GM21367 (cell line): ENCODE measurements around the gene SLC43A3.
A peak's percentile ranks its signal among the peaks of the same experiment; 100 is the strongest.

Experiments
- ATAC-seq: cut with Tn5 transposase; IDR thresholded peaks from one replicate; pipeline ENCODE4 v1.9.1; 2021; ENCODE audit not compliant: unreplicated experiment

SLC43A3 gene

DNA sequence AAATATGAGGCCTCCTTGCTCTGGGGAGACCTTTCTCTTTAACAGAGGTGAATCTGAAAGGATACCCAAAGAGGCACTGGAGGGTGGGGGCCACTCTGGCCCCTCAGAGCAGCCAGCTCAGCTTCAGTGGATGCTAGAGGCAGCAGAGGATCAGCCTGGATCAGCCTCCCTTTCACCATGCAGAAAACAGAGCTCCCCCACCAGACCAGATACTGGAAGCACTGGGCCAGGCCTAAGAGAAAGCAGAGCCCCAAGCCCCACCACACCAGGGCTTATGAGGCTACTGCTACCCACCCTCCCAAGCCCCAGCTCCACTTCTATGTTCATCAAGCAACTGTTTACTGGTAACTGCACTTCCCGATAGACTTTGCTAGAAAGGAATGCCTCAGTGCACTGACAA lies 4.0 kb upstream of the SLC43A3 start:
- no peak for ATAC-seq

DNA sequence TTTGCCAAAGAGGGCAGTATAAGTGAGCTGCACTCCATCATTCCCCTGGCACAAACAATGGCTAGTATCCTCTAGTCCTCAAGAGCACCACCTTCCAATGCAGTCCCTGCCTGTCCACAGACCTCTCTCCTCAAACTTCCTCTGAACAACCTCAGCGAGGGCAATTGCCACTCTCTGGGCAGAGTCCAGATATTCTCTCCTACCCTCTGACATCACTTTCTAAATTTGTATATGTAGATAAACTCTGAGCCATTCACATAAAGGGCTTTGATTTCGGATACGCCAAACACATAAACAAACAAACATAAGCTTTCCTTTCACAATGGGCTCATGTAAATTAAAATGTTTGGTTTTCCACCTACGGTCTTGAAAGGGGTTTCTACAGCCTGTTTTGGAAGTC lies 3.0 kb upstream of the SLC43A3 start:
- ATAC-seq, result no peak

DNA sequence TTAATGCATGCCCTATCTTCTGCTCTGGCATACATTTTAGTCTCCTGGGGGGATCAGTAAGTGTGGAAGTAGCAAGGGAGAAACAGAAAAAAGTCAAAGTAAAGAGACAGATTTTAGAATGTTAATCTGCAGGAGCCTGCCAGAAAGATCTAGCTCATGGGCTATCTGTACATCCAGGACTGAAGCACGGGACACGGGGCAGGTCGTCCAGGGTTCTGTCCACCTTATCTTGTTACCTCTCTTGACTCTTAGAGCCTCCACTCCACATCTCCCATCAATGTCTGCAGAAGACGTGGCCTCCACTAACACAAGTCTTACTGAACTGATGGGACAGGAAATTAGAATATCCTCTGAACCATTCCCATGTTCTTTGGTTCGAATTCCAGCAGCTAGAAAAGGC lies 1.7 kb upstream of the SLC43A3 start:
- ATAC-seq, result no peak

DNA sequence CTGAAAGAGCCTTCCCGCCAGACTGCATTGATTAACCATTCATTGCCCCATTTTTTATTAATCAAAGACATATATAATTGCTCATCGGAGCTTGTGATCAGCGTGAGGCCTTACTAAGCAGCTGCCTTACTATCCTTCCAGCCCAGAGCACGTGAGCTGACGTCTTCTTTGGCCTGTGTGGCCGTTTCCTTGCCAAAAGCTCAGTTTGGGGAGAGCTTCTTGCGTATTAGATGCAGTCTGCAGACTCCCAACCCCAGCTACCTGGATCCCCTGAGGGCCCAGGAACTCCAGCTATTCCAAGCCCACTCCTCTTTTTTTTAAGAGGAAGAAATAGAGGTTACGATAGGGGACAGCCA lies 784 bp upstream of the SLC43A3 start:
- ATAC-seq, result no peak

DNA sequence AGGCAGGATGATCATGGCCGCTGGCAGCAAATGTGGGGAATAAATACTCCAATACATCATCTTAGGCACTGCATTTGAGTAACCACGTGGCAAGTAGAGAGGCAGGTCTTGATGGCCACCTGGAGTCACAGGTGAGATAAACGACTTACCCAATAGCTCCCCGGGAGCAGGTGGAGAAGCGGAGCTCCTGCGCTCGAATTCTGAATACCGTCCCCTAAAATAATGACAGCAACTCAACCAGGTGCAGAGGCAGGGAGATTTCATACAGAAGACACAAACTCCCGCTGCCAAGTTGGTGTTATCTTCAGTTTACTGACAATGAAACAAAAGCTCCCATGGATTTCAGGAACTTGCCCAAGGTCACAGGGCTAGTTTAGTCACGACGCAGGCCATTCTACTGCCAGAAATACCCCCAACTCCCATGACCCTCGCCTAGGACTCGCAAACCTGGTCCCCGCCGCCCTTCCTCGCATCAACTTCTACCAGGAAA lies 437 bp downstream of the SLC43A3 start:
- no peak for ATAC-seq

DNA sequence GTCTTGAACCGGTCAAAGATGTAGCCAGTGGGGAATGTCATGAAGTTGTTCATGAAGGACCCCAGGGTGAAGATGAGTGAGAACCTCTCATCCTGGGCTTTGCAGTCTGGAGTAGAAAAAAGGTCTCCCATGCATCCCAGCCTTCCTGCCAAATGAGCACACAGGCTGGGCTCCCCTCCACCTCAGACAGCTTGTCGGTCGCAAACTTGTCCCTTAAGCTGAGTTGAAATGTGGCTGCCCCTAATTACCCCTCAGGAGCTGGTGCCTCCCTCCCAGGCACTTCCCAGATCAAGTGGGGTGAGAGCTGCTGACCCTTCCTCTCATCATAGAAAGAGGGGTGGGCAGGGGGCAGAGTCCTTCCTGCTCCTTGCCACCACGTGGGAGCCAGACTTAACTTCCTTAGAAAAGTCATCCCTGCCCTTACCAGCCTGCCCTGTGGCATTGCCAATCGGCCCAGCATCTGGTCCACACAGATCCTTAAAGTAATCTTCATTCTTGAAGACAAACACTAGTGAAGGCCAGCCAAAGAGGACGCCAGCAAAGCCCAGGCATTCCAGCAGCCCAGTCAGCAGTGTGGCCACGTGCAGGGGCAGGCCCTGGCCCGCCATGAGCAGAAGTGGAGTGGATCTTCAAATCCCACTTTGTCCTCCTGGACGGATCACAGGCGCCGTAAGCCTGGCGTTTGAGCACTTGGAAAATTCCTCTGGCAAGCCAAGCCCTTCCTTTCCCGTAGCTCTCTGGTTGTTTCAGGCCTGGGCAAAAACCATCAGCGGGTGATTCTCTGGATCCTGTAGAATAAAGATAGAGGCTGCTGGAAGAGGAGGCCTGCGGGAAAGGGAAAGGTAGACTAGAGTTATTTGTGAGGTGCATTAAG lies 1.1 kb downstream of the SLC43A3 start:
- no peak for ATAC-seq

DNA sequence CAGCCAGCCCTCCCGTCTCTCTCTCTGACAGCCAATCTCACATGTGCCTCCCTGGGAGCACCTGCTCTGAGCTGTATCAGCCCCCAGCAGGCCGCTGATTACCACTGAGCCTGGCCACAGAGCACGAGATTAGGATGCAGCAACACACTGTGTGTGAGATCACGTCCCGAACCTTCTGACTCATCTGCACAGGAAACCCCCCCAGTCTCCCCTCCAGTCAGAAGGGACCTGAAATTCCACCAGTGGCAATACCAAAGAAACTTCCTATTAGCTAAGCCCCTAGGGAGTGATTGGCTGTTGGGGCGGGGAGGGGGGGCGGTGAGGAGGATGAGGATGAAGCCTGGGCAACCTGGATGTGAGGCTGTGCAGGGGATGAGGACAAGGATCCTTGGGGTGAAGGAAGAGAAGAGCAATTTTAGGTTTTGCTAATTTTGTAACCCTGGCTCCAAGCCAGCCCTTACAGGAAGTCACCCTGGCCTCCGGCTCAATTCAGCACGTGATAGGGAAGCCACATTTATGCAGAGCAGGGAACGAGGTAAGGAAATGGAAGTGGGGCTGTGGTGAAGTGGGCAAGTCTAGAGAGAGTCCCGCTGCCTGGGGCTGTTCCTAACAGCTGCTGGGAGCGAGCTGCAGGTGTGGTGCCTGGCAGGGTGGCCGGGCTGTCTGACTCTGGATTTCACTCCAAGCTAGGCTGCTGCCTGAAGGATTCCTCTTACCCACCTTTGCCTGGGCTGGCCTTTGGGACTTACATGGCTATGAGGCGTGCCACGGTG lies 1.9 kb downstream of the SLC43A3 start:
- ATAC-seq, result peak; percentile 88

DNA sequence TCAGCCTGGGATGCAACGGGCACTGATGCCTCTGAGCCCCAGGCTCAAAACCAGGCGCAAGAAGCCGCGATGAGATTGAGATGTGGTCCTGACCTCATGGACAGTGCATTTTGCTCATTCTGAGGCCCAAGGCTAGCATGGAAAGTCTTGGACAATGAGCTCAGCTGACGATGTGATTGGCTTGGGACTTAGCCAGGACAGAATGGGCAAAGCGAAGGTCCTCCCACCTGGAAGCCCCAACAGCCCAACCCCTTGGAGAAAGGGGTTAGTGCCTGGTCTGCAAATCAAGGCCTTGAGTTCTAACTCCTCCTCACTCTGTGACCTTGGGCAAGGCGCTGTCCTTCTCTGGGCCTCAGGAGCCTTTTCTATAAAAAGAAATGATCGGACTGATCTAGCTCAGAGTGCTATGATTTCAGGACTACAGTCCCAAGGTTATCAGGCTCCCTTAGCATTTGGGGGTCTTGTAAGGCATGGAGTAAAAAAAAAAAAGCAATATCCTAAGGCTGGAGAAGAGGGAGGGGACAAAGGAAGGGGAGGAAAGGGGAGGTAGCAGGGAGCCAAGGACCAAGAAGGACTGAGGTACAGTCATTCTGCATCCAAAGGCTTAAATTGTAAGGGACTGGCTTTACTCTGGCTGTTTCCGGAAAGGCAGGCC lies 2.7 kb downstream of the SLC43A3 start:
- ATAC-seq, result no peak

DNA sequence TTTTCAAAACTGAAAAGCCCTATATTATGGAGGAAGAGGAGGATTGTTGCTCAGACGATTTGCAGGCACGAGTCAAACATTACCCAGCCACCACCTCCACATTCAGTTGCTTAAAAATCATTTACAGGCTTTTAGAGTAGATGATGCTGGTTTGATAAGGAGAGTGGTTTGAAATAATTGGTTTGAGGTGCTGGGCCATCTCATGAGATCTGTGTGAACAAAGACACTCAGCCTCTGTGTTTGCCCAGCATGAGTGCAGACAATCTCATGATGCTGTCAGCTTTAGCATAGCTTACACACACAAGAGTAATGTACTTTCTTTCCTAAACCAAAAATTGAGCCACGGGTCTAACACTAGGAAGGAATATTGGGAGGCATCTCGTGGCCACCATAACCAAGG lies 4.3 kb downstream of the SLC43A3 start:
- ATAC-seq, result no peak

DNA sequence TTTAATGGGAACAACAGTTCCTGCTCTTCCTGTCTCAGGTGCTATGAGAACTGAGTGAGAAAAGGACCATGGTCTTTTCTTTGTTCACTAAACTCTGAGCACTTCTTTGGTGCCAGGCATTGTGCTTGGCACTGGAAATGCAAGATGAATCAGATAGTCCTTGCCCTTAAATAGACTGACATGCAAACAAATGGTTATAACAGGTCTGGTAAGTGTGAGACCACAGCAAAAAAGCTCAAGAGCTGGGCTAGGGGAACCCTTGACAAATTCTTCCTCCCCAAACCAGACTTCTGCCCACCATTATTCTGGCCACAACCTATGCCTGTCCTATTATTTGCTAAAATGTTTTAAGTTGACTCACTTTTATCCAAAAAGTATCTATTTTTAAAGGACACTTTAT lies 5.1 kb downstream of the SLC43A3 start:
- ATAC-seq, result no peak

DNA sequence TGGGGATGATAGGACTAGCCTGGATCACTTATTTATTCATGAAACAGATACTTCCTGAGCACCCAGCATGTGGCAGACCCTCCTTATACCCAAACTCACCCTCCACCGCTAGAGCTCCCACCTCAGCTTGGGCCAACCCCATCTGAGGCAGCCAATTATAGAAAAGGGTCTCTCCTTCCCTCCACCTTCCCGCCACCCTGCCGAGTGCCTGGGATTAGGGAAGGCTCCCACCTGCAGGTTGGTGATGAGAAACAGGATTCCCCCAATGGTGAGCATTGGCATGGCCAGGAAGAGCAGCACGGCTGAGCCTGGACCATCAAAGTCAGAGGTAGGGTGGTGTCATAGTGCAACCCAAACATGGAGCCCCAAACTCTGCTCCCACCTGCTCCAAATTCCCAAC lies 5.9 kb downstream of the SLC43A3 start:
- ATAC-seq, result no peak

DNA sequence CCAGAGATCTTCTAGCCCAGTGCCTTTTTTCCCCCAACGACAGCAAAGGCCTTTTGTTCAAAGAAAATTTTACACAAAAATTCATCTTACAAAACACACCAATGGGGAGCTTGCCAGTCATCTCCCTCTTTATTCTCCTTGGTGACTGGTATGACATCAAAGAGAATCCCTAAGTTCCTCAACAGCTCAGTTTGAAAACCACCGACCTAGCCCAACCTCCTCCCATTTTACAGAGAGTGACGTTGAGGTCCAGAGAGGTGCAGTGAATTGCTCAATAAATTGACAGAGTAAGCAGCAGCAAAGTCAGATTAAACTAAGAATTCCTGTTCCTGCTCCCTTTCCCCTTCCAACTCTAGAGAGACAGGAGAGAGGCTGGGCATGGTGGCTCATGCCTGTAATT lies 7.8 kb downstream of the SLC43A3 start:
- ATAC-seq, result no peak

DNA sequence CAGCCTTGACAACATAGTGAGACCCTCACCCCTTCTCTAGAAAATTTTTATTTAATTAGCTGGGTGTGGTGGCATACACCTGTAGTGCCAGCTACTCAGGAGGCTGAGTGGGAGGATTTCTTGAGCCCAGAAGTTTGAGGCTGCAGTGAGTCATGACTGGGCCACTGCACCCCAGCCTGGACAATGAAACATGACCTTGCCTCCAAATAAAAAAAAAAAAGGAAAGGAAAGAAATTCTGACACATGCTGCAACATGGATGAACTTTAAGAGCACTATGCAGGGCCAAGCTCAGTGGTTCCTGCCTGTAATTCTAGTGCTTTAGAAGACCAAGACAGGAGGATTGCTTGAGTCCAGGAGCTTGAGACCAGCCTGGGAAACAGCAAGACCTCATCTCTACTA lies 8.8 kb downstream of the SLC43A3 start:
- no peak for ATAC-seq

DNA sequence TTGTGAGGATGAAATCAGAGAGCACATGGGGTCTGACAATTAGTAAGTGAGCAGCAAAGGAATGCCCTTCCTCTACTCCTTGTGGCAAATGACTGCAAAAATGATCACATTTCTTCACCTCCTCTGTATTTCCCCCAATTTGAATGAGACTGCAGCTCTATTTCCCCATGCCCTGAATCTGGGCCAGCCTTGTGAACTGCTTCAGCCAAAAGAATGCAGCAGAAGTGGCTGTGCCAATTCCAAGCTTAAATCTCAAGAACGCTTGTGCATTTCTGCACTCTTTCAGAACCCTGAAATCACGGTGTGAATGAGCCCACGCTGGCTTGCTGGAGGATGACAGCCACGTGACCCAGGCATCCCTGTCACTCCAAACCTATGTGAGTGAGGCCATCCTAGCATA lies 9.9 kb downstream of the SLC43A3 start:
- no peak for ATAC-seq

DNA sequence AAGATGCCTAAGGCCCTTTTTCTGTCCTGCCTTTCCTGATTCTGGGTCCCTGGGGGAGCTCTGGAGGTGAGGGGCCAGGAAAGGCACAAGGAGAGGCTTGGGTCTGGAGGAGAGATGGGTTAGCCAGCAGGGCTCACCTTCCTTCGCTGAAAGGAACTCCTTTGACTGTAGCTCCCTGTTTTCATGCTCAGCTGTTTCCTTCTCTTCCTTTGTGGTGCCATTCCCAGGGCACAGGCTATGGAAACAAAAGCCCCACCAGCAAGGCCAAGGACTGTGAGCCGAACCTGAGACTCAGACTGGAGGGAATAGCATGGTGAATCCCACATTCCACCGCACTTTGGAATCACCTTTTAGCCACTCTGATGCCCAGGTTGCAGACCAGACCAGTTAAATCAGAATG lies 10.5 kb downstream of the SLC43A3 start:
- ATAC-seq, result no peak

DNA sequence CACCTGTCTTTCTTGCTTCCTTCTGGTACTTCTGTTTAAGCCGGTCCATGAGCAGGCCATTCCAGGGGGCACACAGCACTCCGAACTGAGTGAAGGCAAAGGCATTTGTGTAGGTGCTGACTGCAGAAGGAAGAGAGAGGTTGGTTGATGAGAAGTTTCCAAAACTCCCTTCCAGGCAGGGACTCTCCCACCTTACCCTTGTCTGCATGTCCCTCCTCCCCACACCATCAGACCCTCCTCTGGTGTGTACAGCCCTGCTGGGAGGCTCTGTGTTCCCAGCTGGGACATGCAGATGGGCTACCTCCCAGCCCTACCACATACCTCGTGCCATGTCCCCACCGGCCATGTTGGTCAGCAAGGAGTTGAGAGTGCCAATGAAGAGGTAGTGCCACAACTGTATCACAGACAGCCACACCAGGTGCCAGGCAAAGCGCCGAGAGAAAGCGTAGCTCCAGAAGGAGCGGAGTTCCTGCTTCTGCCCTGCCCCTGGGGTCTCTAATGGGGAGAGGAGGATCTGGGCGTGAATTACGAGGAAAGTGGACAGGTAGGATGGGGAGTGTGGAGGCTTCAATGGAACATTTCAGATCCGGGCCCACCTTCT lies 12.2 kb downstream of the SLC43A3 start:
- ATAC-seq, result no peak

DNA sequence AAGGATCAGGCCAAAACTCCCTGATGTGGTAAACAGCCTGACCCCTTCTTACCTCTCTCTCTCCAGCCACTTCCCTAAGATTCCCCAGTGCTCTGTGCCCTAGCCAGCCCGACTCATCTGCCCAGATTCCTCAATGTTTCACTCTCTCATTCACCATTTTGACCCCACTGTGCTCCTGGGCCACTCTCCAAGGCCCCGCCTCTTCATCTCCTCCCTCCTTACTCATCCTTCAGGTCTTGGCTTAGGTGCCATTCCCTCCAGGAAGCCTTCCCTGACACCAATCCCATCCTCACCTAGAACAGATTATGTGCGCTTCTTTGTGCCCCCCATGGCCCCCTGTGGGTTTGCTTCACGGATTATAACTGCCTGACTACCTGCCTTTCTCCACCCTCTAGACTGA lies 13.2 kb downstream of the SLC43A3 start:
- ATAC-seq, result no peak

DNA sequence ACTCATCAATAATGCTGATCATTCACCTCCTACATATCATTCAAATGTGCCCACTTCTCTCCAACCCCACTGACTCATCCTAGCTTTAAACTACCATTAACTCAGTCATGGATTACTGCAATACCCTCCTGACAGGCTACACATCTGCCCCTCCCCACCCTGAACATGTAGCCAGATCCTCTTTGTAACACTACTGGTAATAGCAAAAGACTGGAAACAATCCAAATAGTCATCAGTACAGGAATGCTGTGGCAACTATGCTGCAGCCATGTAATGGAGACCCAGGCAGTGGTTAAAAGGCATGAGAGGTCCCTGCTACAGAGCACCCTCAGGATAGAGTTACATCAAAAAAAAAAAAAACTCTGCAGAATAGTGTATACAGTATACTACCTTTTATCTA lies 16.6 kb downstream of the SLC43A3 start:
- no peak for ATAC-seq

DNA sequence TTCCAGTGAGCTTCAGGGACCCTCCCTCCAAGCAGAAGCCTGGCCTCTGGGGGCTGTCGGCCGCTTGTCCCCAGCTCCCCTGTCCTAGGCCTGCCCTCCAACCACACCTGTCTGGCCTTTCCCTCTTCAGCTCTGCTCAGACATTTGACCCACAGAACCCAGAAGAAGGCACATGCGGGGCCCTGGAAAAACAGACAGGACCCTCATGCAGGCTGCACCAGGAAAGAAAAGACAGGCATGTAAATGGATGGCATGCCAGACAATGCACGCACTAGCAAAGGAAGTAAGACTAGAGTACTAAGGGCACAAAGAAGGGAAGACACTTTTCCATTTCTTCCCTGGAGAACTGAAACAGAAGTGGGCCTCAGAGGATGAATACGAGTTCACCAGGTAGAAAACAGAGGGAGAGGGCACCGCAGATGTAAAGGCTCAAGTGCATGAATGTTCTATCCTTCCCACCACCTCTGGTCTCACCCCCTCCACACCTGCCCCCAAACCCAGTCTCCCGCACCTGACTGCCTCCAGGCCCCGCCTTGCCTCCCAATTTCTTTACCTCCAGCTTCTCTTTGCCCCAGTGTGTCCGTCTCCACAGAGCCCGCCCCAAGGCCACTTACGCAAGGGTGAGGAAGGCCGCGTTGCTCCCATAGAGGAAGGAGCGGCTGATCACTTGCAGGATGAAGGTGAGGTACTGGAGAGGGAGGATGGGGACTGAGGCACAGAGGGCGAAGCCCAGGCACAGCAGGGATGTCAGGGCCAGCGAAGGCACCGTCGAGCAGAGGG lies 17.4 kb downstream of the SLC43A3 start:
- no peak for ATAC-seq

DNA sequence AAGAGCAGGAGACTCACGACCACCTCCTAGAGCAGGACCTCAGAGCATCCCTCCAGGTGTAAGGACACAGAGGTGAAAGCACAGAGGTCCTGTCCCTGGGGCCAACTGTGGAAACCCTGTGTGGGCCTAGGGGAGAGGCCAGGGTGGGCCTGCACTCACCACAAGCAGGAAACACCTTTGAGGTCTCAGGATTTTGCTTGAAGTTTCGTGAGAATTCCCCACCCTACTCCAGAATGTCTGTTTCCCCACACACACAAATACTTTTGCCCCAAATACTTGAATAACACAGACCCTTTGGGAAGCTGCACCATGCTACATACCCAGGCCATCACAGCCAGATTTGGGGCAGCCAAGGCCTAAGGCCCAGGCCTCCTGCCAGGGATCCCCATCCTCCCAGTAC lies 18.1 kb downstream of the SLC43A3 start:
- no peak for ATAC-seq
